ENCODE results near the gene SUMO2. TPM values are rescaled to one million over a fixed set of nuclear protein-coding genes. Genes with fewer than 3 reads are reported as not detected.

The SUMO2 gene
- total and polyA plus RNA-seq, 2 of the 13 experiments (the other 11 are each of a cell fraction or from before 2014, with no cell fraction given): 337 to 553 TPM

DNA sequence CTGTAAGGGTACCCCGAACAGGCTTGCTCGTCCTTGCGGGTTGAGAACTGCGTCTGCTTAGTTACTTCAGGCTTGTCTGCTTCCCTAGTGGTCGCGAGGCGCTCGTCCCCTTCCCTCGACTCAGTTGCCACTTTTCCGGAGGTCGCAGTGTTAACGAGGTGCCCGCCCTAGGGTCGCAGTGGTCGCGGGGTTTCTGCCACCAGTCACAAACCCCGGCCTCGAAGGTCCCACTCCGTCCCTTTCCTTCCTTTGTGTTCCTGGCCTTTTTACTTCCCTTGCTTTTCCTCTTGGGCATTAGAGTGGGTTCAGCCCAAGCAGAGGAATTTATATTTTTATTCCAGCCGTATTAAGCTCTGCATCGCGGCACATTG is 23.0 kb upstream of the SUMO2 start:
- H4K20me1 ChIP-seq (ENCODE audit: insufficient read depth, low read length): no peaks in the 10 kb centered on the region
- WGBS (ENCODE audit: low lambda C conversion rate): under 1% methylated on average over 18 of the region's 22 CpGs
- peak overlapping the region; percentile 97 for H3K27ac ChIP-seq (ENCODE audit: extremely low read length, insufficient read depth, low read length)
- ATAC-seq (peak; percentile 28), DNase-seq (ENCODE audit: low spot score) (no peak), FAIRE-seq (no peak)
- H3K4me2 ChIP-seq (ENCODE audit: low read depth, low read length): peak overlapping the region; percentile 85
- peaks cover 41% of the 10 kb centered on the region for H3K79me2 ChIP-seq (ENCODE audit: insufficient read depth, low read length)
- peak overlapping the region; percentile 77 for H2AFZ ChIP-seq (ENCODE audit: low read length)
- peak overlapping the region; percentile 98 for H3K9ac ChIP-seq (ENCODE audit: insufficient read depth, low read depth, low read length)
- H3K9me3 ChIP-seq (ENCODE audit: low read length): no peaks in the 10 kb centered on the region
- BruUV-seq (replicated peaks): TSS peak; percentile 84
- H3K36me3 ChIP-seq (replicated peaks in 1 of 2; ENCODE audit: control insufficient read depth in 1 of 2, insufficient read depth in 2 of 2, low read length in 2 of 2): peaks cover 5 to 22% of the 10 kb centered on the region in 2 experiments
- CTCF ChIA-PET (ENCODE audit: low intra/inter-chr PET ratio, low total read pairs): interaction anchor here (1.0 kb wide), 1 partner anchor 34 kb away, joined by 3 read pairs; no protein-coding TSS in a partner anchor
- in situ Hi-C loops (cut with HindIII; ENCODE audit: extremely low pct_ligation_motif_present, low pct_unique_long_range_greater_than_20kb): no loop called here
- H3K4me1 ChIP-seq (ENCODE audit: insufficient read depth, low read length): peaks cover 34% of the 10 kb centered on the region
- intact Hi-C loops (cut with micrococcal nuclease; ENCODE audit: unreplicated experiment): no loop called here
- H3K27me3 ChIP-seq (ENCODE audit: control insufficient read depth in 1 of 2, insufficient read depth in 2 of 2, low read length in 2 of 2): no peaks in the 10 kb centered on the region; a peak in 1 of 5 replicates
- H3K4me3 ChIP-seq (replicated peaks in 1 of 3; ENCODE audit: insufficient read depth in 1 of 3, low read depth in 2 of 3, low read length in 3 of 3): peak overlapping the region; percentile 82 to 96 (median 86)
- POLR2A ChIA-PET: interaction anchor here (0.7 to 3.5 kb wide), 14 partner anchors 12 to 194 kb away, joined by 3 to 14 read pairs (median 4); partner anchors contain the start of genes ARMC7, GGA3, MIF4GD and MRPL58
- TF ChIP-seq ATM (IDR thresholded peaks at IDR 0.05; ENCODE audit: borderline replicate concordance): no peak
- TF ChIP-seq NONO (IDR thresholded peaks at IDR 0.05): no peak
- no peak for TF ChIP-seq NONO (CRISPR knock-in tag; conservative IDR thresholded peaks at IDR 0.05)
- TF ChIP-seq ZBTB26 (CRISPR knock-in tag; IDR thresholded peaks at IDR 0.05; ENCODE audit: borderline replicate concordance): 0 out of 2 replicates have a peak, but pooled peaks have one; percentile 29
- TF ChIP-seq ZNF335 (CRISPR knock-in tag; IDR thresholded peaks at IDR 0.05): peak; percentile 99; the same call in 1 of the 2 replicates
- TF ChIP-seq ETV6 (CRISPR knock-in tag; conservative IDR thresholded peaks at IDR 0.05): 0 out of 2 replicates have a peak, but pooled peaks have one; percentile 12
- no peak for TF ChIP-seq SCMH1 (CRISPR knock-in tag; IDR thresholded peaks at IDR 0.05; ENCODE audit: borderline replicate concordance)
- TF ChIP-seq, protein P1, sequence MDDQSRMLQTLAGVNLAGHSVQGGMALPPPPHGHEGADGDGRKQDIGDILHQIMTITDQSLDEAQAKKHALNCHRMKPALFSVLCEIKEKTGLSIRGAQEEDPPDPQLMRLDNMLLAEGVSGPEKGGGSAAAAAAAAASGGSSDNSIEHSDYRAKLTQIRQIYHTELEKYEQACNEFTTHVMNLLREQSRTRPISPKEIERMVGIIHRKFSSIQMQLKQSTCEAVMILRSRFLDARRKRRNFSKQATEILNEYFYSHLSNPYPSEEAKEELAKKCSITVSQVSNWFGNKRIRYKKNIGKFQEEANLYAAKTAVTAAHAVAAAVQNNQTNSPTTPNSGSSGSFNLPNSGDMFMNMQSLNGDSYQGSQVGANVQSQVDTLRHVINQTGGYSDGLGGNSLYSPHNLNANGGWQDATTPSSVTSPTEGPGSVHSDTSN (CRISPR knock-in tag; IDR thresholded peaks at IDR 0.05; ENCODE audit: borderline replicate concordance): no peak
- TF ChIP-seq, protein P2, sequence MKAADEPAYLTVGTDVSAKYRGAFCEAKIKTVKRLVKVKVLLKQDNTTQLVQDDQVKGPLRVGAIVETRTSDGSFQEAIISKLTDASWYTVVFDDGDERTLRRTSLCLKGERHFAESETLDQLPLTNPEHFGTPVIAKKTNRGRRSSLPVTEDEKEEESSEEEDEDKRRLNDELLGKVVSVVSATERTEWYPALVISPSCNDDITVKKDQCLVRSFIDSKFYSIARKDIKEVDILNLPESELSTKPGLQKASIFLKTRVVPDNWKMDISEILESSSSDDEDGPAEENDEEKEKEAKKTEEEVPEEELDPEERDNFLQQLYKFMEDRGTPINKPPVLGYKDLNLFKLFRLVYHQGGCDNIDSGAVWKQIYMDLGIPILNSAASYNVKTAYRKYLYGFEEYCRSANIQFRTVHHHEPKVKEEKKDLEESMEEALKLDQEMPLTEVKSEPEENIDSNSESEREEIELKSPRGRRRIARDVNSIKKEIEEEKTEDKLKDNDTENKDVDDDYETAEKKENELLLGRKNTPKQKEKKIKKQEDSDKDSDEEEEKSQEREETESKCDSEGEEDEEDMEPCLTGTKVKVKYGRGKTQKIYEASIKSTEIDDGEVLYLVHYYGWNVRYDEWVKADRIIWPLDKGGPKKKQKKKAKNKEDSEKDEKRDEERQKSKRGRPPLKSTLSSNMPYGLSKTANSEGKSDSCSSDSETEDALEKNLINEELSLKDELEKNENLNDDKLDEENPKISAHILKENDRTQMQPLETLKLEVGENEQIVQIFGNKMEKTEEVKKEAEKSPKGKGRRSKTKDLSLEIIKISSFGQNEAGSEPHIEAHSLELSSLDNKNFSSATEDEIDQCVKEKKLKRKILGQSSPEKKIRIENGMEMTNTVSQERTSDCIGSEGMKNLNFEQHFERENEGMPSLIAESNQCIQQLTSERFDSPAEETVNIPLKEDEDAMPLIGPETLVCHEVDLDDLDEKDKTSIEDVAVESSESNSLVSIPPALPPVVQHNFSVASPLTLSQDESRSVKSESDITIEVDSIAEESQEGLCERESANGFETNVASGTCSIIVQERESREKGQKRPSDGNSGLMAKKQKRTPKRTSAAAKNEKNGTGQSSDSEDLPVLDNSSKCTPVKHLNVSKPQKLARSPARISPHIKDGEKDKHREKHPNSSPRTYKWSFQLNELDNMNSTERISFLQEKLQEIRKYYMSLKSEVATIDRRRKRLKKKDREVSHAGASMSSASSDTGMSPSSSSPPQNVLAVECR (CRISPR knock-in tag; IDR thresholded peaks at IDR 0.05; ENCODE audit: borderline replicate concordance): peak; percentile 49; the same call in 1 of the 2 replicates
- no peak for TF ChIP-seq MAFK (conservative IDR thresholded peaks at IDR 0.05 in 1 of 2, IDR thresholded peaks at IDR 0.05 in 1 of 2; ENCODE audit: low read length in 2 of 2)
- 0 out of 2 replicates have a peak, but pooled peaks have one; percentile 4 for TF ChIP-seq ATF7-NPFF (CRISPR knock-in tag; IDR thresholded peaks at IDR 0.05; ENCODE audit: low read depth)
- peak; percentile 66; the same call in 1 of the 2 replicates for TF ChIP-seq ZNF687 (CRISPR knock-in tag; IDR thresholded peaks at IDR 0.05)
- TF ChIP-seq ZNF558 (CRISPR knock-in tag; IDR thresholded peaks at IDR 0.05; ENCODE audit: borderline replicate concordance): no peak

All from HepG2 (cell line).